GM12872 (cell line): ENCODE measurements around the gene C1orf226.

Experiments
- TF ChIP-seq, protein P1 (sequence below): IDR thresholded peaks from 3 replicates; pipeline ENCODE4 v1.5.1; 2011; ENCODE audit warnings: low read depth, mild to moderate bottlenecking, low read length, moderate library complexity; ENCODE audit not compliant: insufficient read depth

Gene C1orf226

DNA sequence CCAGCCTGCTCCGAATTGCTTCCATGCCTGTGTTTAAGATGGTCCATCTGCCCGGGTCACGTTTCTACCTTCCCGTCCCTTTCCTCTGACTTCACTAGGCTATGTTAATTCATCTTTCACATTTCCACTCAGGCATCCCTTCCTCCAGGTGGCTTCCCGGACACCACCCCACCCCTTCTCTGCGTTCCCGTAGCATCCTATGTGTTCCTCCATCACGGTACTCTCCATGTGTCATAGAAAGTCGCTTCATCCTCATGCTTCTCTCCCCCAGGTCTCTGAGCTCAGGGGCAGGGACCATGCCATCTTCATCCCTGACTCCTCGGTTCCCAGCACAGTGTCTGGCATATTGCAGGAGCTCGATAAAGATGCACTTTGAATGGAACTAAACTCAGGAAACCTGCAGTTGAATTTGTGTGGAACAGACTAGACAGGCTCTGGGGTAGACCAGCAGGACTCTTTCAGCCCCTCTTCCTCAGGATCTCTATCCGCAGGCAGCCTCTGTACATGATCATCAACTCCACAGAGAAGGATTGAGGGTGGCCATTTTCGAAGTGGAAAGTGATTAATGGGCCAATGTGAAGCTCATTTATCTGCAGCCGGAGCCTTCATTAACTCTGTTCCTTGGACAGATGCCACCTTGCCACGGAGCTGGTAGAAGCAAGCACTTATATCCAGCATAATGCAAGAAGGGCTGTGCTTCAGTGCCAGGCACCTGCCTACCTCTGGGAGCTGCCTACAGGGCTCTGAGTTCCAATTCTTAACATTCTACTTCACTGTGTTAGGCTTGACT lies 9.1 kb downstream of the C1orf226 start:
- TF ChIP-seq, protein P1, sequence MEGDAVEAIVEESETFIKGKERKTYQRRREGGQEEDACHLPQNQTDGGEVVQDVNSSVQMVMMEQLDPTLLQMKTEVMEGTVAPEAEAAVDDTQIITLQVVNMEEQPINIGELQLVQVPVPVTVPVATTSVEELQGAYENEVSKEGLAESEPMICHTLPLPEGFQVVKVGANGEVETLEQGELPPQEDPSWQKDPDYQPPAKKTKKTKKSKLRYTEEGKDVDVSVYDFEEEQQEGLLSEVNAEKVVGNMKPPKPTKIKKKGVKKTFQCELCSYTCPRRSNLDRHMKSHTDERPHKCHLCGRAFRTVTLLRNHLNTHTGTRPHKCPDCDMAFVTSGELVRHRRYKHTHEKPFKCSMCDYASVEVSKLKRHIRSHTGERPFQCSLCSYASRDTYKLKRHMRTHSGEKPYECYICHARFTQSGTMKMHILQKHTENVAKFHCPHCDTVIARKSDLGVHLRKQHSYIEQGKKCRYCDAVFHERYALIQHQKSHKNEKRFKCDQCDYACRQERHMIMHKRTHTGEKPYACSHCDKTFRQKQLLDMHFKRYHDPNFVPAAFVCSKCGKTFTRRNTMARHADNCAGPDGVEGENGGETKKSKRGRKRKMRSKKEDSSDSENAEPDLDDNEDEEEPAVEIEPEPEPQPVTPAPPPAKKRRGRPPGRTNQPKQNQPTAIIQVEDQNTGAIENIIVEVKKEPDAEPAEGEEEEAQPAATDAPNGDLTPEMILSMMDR = no peak

DNA sequence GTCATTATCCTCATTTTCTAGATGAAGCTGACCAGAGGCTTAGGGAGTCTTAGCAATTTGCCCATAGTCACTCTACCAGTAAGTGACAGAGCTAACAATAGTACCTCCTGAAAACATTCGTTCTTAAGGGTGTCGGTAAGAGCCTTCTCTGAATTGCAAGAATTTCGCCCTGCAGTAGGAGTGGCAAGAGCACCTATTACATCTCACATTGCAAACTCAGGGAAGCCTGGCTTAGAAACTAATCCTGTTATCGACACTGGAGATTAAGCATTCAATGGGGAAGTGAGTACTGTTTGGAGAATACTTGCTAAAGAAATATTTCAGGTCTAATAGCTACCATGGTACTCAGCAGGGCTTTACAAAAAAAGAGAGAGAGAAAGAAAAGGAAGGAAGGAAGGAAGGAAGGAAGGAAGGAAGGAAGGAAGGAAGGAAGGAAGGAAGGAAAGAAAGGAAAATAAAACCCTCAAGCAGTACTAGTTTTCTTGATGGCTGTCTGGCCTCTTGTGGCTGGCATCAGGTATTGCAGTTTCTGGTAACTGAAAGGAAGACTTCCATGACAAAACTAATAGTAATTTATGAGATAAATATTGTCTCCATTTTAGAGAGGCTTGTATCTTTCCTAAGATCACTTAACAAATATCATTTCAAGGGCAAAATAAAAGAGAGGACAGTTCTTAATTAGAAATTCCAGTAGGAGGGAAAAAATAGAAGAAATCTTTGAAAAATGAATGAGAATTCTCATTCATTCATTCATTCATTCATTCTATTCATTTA lies 10.4 kb downstream of the C1orf226 start:
- TF ChIP-seq, protein P1 = peak; percentile 76

DNA sequence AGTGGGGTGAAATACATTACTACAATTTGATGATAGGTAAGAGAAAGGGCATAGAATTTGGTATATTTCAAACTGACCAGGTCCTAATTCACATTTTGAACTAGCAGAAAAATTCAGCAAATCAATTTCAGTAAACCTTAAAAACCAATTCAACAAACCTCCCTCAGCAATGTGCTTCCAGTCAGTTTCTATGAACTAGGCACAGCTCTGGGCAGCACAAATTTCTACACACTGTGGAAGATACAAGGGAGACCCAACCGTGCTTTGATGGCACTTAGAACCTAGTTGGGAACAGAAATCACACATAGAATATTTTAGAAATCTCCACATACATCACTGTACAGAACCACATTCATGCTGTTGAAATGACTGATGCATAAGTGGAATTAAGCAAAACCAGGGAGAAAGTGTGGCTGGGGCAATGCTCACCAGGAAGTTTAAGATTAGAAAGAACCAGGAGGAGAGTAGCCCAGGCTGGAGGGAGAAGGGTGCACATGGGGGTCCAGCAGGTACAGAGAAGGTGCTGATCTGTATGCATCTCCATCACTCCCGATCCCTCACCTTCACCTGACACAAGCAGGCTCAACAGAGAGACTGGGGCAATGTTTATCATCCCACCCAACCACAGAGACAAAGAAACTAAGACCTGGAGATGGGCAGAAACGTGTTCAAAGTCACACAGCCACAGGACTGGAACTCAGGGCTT lies 14.8 kb downstream of the C1orf226 start:
- TF ChIP-seq, protein P1 = no peak

DNA sequence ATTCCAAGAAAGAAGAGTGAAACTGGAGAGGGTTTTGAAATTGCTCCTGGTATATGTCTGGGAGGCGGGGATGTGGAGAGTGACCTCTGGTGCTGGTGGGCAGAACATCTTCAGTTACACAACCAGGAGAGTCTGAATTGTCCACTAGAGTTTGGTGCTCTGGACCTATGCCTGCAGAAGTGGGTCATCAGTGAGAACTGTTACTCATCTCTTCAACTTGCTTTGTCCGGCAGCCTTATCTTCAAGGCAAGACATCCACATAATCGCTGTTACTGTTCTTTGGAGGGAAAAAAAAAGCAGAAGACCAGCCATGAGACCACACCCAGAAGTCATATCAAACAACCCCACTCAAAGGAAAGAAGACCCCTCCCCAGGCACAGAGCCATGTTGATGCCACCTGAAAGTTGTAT lies 15.5 kb downstream of the C1orf226 start:
- TF ChIP-seq, protein P1 = no peak

DNA sequence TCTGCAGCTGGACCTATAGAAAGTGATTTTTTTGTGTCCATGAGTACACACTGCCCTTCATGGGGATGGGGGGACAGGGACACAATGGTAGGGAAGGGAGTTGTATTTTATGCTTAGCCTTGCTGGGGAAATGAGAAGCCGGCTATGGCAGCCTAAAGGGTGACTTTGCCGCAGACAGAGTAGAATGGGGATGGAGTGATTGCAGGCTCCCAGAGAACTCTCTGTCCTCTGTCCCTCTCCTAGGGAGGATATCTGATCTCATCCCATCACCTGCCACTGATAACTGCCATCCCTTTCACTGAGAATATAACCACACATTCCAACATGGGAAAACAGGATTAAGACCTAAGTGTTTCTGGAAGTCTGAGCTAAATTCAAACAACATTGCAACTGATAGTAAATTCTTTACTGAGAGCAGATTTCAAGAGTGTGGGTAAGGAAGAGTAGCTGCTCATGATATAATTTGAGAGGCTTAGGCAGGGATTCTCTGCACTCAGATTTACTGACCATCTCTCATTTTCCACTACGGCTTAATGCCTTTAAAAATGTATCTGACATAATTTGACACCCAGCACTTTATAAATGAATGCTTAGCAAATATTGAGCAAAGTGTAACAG lies 16.5 kb downstream of the C1orf226 start:
- TF ChIP-seq, protein P1 = no peak

DNA sequence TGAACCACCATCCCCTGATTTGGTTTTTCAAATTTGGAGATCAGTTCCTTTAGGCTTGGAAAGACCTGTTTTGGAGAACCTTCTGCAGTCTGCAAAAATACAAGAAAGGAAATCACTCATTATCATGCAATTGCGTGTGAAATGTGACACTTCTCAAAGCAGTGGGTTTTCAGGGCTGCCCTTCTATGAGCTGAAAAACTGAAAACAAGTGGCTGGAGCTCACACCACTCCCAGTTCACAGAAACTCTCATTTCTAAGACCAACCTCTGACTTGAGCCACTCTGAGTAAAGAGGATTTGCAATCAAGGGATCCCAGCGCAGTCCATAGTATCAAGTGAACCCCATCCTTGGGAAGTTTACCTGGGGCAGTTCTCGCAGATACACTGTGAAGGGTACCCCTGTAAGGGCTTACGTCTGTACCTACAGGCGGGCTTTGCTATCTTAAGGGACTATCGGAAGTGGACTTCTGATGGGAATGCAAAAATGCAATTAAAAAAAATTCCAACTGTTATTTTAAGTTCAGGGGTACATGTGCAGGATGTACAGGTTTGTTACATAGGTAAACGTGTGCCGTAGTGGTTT lies 17.6 kb downstream of the C1orf226 start:
- TF ChIP-seq, protein P1 = no peak
